Hepatocyte (in vitro differentiated cells): ENCODE measurements around the gene PRDM16. TPM values are rescaled to one million over a fixed set of nuclear protein-coding genes. Genes with fewer than 3 reads are reported as not detected.

Experiments used
- DNase-seq: peaks from one replicate; pipeline ENCODE4 v3.0.0-alpha.2; 2016; ENCODE audit warnings: low spot score
- H2AFZ ChIP-seq: fragments of 200-600 bp; sonication (generic); 2 replicates; pipeline ENCODE4 v1.6.0; 2016; ENCODE audit warnings: antibody characterized with exemption, mild to moderate bottlenecking
- H3K27ac ChIP-seq: fragments of 200-600 bp; sonication (generic); 2 replicates; pipeline ENCODE4 v1.5.1; 2016; ENCODE audit warnings: mild to moderate bottlenecking
- H3K27me3 ChIP-seq: fragments of 200-600 bp; sonication (generic); 2 replicates; pipeline ENCODE4 v1.6.1; 2016
- H3K36me3 ChIP-seq: fragments of 200-600 bp; sonication (generic); replicated peaks from 2 replicates; pipeline ENCODE4 v1.5.1; 2016; ENCODE audit warnings: low read depth; ENCODE audit not compliant: insufficient read depth
- H3K4me1 ChIP-seq: fragments of 200-600 bp; sonication (generic); 2 replicates; pipeline ENCODE4 v1.5.1; 2016; ENCODE audit warnings: mild to moderate bottlenecking, moderate library complexity; ENCODE audit not compliant: insufficient read depth
- H3K4me2 ChIP-seq: fragments of 200-600 bp; sonication (generic); 2 replicates; pipeline ENCODE4 v1.6.0; 2016
- H3K4me3 ChIP-seq: fragments of 200-600 bp; sonication (generic); 2 replicates; pipeline ENCODE4 v1.5.1; 2016; ENCODE audit warnings: mild to moderate bottlenecking
- H3K79me2 ChIP-seq: fragments of 200-600 bp; sonication (generic); 2 replicates; pipeline ENCODE4 v1.6.0; 2017; ENCODE audit warnings: mild to moderate bottlenecking
- H3K9me2 ChIP-seq: fragments of 200-600 bp; sonication (generic); replicated peaks from 2 replicates; pipeline ENCODE4 v1.6.0; 2017; ENCODE audit warnings: mild to moderate bottlenecking; ENCODE audit not compliant: insufficient read depth
- H3K9me3 ChIP-seq: fragments of 200-600 bp; sonication (generic); 2 replicates; pipeline ENCODE4 v1.5.1; 2016; ENCODE audit warnings: low read depth, mild to moderate bottlenecking
- H4K20me1 ChIP-seq: fragments of 200-600 bp; sonication (generic); 2 replicates; pipeline ENCODE4 v1.6.0; 2016; ENCODE audit warnings: mild to moderate bottlenecking; ENCODE audit not compliant: insufficient read depth, poor library complexity, severe bottlenecking
- CTCF ChIP-seq: fragments of 200-600 bp; sonication (generic); IDR thresholded peaks from 2 replicates; pipeline ENCODE4 v1.5.1; 2016; ENCODE audit warnings: antibody characterized with exemption, mild to moderate bottlenecking; ENCODE audit not compliant: poor library complexity
- EZH2 ChIP-seq: fragments of 200-600 bp; sonication (generic); IDR thresholded peaks from 2 replicates; pipeline ENCODE4 v1.6.1; 2016; ENCODE audit warnings: antibody characterized with exemption, mild to moderate bottlenecking, borderline replicate concordance
- EZH2phosphoT487 ChIP-seq: fragments of 200-600 bp; sonication (generic); IDR thresholded peaks from one replicate; pipeline ENCODE4 v1.6.1; 2018; ENCODE audit warnings: antibody characterized with exemption, mild to moderate bottlenecking, low read depth, moderate library complexity; ENCODE audit not compliant: unreplicated experiment, severe bottlenecking
- WGBS: methylation state at CpG from one replicate; pipeline ENCODE4 v1.1.6; 2016; ENCODE audit warnings: low lambda C conversion rate; ENCODE audit errors: missing lambda C conversion rate; 5-methylcytosine and 5-hydroxymethylcytosine counted together
- polyA plus RNA-seq: library from polyadenylated mRNA; unstranded; fragments of >200 nt; fragmentation: Nextera tagmentation; extraction: Ambion mirVana; gene quantifications from 2 replicates; pipeline ENCODE4 v1.2.1, GENCODE V29; 2016
- total RNA-seq: library from RNA; depleted of rRNA; stranded (reverse); fragments of >200 nt; gene quantifications from 2 replicates; pipeline ENCODE4 v1.2.3, GENCODE V29; 2014

The PRDM16 gene
- total and polyA plus RNA-seq, 2 experiments from 2014 or later: 8.1 to 9.9 TPM

DNA sequence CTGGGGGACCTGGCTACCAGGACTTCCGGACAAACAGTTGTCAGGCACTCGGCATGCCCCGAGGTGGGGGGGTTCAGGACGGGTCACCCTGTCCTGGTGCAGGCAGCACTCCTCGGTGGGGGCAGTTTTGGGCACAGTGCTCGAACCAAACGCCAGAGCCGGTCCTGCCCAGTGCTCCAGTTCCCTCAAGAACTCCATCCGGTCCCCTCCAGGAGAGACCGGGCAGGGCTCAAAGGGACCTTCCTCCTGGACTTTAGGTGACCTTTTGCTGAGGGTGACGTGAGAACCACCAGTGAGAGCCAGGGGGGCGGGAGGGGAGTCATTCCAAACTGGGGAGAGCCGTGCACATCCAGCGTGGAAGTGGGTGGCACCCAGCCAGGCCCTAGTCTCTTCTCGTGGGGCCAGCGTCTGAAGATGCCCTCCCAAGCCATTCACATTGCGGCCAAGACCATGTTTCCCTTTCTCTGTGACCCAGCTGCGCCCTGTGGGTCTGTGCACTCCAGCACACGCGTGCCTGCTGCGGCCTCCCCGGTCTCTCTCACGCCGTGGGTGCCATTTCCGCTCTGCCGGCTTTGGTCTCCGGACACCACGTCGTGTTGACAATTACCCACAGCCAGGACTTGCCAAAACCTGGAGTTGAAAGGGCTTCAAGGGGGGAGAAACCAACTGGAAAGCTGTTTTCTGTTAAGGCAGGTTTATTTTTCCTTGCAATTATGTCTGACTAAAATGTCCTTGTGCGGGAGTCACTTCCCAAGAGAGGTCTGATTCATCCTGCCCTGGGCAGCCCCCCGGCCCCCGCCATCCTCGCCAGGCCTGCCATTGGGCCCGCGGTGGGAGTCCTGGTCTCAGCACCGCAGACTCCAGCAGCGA, 206.7 kb downstream of the PRDM16 start:
- Histone ChIP-seq H2AFZ (no peak overlapping the region), H3K27ac (no peak overlapping the region)

GRCh38 chr1:3276341-3276800, 207.4 kb downstream of the PRDM16 start:
- H3K9me2 ChIP-seq: no peaks in the 10 kb centered on the region
- no peak overlapping the region for H2AFZ ChIP-seq
- H3K27me3 ChIP-seq: no peaks in the 10 kb centered on the region
- H4K20me1 ChIP-seq: no peaks in the 10 kb centered on the region
- H3K79me2 ChIP-seq: no peaks in the 10 kb centered on the region
- H3K4me1 ChIP-seq: no peaks in the 10 kb centered on the region
- no peak overlapping the region for H3K27ac ChIP-seq
- no peak for TF ChIP-seq EZH2
- no peak for TF ChIP-seq CTCF
- TF ChIP-seq EZH2phosphoT487: no peak
- H3K9me3 ChIP-seq: no peaks in the 10 kb centered on the region
- no peak overlapping the region for H3K4me2 ChIP-seq
- no peaks in the 10 kb centered on the region for H3K36me3 ChIP-seq
- WGBS: 85% methylated on average over 20 of the region's 22 CpGs
- no peak for DNase-seq
- H3K4me3 ChIP-seq: no peak overlapping the region

More for the DNA sequence above, 206.7 kb downstream of the PRDM16 start:
- DNase-seq: no peak
- Histone ChIP-seq H4K20me1 (no peaks in the 10 kb centered on the region), H3K36me3 (no peaks in the 10 kb centered on the region), H3K4me3 (no peak overlapping the region), H3K9me3 (no peaks in the 10 kb centered on the region), H3K4me1 (no peaks in the 10 kb centered on the region), H3K27me3 (no peaks in the 10 kb centered on the region), H3K4me2 (no peak overlapping the region), H3K9me2 (no peaks in the 10 kb centered on the region), H3K79me2 (no peaks in the 10 kb centered on the region)
- WGBS: 88% methylated on average over 32 of the region's 37 CpGs
- TF ChIP-seq EZH2phosphoT487: no peak
- no peak for TF ChIP-seq EZH2
- no peak for TF ChIP-seq CTCF

- H3K9me2 ChIP-seq: no peaks in the 10 kb centered on the region
- no peak for DNase-seq
- H3K27ac ChIP-seq: no peak overlapping the region
- H3K4me2 ChIP-seq: no peak overlapping the region
- no peaks in the 10 kb centered on the region for H3K9me3 ChIP-seq
- H3K4me3 ChIP-seq: no peak overlapping the region
- WGBS: 79% methylated on average over 15 of the region's 15 CpGs
- TF ChIP-seq CTCF: no peak
- TF ChIP-seq EZH2: no peak
- no peak for TF ChIP-seq EZH2phosphoT487
- H3K27me3 ChIP-seq: no peaks in the 10 kb centered on the region
- H3K36me3 ChIP-seq: no peaks in the 10 kb centered on the region
- no peaks in the 10 kb centered on the region for H4K20me1 ChIP-seq
- H2AFZ ChIP-seq: no peak overlapping the region
- no peaks in the 10 kb centered on the region for H3K4me1 ChIP-seq
- no peaks in the 10 kb centered on the region for H3K79me2 ChIP-seq
Measured at GRCh38 chr1:3277011-3277471, 208.0 kb downstream of the PRDM16 start.
